Stimulated activated CD4-positive, alpha-beta T cell treated with anti-CD3 and anti-CD28 coated beads, TNF-alpha, amount 100 ng/mL, for 48 hours (primary cell): ENCODE data around the gene KAZN.
"Not testable (repeated sequence)": the region's sequence is repeated elsewhere in the genome, so short reads cannot be mapped to it uniquely, and the experiment has no call there.

Experiments
- DNase-seq, 3 donors: peaks; one replicate each; pipeline ENCODE4 v3.0.0-alpha.2; 2020; ENCODE audit warnings: low read depth in 3 of 3

The KAZN gene

GRCh38 chr1:14598498-14599182, at the start of gene KAZN:
KAZN (plus strand) TSS chr1:14598685.
- DNase-seq, result no peak

- no peak for DNase-seq
Observed at GRCh38 chr1:14549897-14550620, 48.4 kb upstream of the KAZN start.

- DNase-seq, result no peak
Observed at GRCh38 chr1:14551386-14551785, 47.1 kb upstream of the KAZN start.

DNA sequence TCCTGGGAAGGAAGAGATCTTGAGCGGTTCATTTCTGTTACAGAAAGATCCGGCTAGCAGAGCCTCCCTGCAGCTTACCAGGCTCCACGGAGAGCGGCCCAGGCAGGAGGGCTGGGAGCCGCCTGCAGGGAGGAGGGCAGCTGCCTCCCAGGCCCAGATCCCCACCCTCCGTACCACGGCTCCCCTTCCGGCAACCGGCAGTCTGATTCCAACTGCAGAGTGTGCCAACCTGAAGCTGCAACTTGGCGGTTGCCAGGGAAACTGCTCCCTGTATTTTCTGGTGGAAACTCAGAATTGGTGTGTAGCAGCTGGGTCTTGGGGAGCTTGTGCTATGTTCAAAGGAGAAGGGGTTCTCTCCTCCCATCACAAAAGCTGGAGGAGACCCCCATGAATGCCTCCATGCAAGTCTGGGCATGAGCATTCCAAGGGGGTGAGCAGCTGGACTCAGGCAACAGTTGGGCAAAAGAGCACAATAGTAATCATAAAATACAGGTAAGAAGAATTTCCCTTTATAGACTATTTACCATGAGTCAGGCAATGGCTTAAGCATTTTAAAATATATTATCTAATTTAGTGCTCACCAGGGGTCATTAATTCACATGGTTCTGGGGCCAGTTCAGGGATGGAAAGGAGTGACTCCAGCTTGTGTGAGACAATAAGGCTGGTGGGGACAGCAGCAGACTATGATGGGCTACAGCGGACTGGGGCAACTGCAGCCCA, 46.1 kb upstream of the KAZN start:
- DNase-seq, result no peak

- DNase-seq, result no peak
Observed at GRCh38 chr1:14553711-14554110, 44.8 kb upstream of the KAZN start.

DNA sequence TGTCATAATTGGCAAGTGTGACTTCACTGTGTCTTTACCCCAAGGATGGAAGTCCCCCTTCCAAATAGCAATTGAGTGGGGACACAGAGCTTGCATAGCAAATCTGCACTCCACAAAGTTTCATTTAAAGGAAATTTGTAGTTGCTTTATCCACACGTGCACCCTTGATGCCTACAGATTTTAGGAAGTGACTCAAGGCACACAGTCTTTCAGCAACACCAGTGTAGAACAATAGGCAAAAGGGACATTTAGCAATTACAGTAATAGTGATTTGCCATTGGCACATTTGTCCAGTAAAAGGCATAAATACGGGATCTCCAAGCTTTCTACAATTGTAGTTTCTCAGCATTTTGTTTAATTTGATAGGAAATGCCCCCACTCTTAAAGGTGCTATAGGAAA, 43.4 kb upstream of the KAZN start:
- no peak for DNase-seq

GRCh38 chr1:14561014-14561693, 37.3 kb upstream of the KAZN start:
- no peak for DNase-seq

DNA sequence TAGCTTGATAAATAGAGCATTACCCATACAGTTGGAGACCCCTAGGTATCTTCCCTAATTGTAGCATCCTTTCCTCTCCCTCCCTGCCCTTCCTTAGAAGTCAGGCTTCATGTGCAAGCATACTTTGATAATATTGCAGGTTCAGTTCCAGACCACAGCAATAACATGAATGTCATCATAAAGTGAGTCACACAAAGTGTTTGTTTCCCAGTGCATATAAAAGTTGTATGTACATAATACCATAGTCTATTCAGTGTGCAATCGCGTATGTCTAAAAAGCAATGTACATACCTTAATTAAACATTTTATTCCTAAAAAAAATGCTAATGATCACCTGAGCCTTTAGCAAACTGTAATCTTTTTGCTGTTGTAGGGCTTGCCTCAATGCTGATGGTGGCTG, 33.4 kb upstream of the KAZN start:
- DNase-seq, result no peak

- no peak for DNase-seq
Observed at GRCh38 chr1:14567056-14567455, 31.4 kb upstream of the KAZN start.

DNA sequence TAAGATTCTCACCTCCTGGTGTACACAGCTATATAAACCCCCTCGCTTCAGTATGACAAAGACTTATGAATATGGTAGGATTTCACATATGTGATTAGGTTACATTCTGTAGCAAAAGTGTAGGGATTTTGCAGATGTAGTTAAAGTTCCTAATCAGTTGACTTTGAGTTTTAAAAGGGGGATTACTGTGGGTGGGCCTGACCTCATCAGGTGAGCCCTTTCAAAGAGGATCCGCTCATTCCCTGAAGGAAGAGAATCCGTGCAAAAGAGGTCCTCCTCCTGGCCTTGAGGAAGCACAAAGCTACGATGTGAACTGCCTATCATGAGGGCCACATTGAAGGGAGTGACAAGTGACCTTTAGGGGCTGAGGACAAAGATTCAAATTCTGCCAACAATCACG, 30.6 kb upstream of the KAZN start:
- DNase-seq, result no peak

- DNase-seq, result no peak
Observed at GRCh38 chr1:14568716-14569355, 29.6 kb upstream of the KAZN start.

- DNase-seq, result no peak
Observed at GRCh38 chr1:14570514-14570913, 28.0 kb upstream of the KAZN start.

DNA sequence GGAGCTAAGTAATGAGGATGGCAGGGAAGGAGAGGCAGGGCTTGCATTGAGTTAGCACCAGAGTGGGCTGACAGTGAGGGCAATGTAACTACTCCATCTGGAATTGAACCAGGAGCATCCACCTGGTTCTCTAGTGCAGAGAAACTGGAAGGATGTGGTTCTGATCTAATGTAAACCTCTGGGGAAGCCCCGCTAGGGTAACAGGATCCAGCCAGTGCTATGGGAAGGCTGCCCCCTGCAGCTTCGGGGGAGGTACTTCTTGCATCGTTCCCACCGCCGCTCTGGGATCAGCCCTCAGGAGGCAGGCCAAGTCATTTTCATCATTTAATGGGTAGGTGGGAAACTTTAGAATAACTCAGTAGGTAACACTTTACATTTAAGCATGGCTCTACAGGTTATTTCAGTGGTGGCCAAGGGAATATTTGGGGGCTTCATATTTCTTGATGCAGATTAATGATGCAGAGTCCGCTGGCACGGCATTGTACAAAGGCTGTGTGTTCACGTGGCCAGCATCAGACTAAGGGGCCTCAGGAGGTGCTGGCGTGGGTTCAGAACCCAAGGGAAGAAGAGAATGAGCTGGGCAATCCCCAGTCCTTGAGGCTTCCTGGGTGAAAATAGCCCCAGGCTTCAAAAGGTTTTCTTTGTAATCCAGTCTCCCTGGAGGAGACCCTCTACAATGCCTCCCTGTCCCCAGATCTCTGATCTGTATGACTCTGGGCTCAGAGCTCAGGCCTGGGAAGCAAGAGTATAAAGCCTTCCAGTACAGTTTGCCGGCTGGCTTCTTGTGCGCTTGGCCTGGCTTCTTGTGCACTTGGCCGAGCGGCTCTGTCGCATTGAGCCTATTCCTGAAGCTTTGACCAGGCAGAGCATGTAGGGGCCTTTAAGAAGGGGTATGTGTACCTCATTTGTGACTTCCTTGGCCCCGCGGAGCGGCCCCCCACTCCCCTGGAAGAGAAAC, 26.4 kb upstream of the KAZN start:
- DNase-seq, result no peak

- no peak for DNase-seq
Observed at GRCh38 chr1:14572861-14573260, 25.6 kb upstream of the KAZN start.

- DNase-seq, result no peak
Observed at GRCh38 chr1:14576155-14576554, 22.3 kb upstream of the KAZN start.

- no peak for DNase-seq
Observed at GRCh38 chr1:14577261-14577660, 21.2 kb upstream of the KAZN start.

DNA sequence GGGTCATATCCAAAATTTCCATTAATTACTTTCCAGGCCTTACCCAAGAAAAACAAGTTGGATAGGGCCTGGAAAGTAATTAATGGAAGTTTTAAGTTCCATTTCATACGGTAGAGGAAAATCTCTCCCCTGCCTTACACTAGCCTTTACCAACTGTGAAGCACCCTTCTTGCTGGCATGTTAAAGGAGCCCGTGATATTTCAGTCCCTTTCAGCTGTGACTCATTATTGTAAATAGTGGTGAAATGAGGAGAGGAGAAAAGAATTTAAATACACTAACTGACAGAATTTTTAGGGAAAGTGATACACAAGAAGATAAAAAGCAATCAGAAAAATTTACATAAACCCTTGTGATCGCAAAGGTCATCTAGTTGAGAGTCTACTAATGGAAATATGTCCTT, 20.3 kb upstream of the KAZN start:
- DNase-seq, result no peak

DNA sequence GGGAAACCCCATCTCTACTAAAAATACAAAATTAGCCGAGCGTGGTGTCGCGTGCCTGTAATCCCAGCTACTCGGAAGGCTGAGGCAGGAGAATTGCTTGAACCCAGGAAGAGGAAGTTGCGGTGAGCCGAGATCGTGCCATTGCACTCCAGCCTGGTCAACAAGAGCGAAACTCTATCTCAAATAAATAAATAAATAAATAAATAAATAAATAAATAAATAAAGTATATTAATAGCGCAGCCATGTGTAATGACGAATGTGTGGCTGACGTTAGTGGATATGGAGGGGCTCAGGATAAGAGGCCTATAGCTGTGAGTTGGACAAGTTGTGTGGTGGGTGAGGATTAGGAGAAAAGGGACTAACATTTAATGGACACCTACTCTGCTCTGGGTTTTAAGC, 18.2 kb upstream of the KAZN start:
- DNase-seq, result not testable (repeated sequence)

DNA sequence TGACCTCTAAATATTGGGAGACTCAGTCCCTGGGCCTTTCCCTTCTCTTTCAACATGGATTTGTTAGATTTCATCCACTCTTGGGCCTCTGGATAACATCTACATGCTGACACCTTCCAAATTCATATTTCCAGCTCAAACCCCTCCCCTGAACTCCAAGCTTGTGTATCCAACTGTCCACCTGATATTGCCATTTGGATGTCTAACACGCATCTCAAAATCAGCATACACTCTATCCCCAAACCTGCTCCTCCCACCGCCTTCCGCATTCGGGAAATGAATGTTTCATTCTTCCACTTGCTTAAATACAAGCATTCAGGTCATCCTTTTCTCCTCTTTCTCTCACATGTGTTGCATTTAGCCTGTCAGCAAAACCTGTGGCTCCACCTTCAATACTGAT, 17.5 kb upstream of the KAZN start:
- DNase-seq, result no peak

DNA sequence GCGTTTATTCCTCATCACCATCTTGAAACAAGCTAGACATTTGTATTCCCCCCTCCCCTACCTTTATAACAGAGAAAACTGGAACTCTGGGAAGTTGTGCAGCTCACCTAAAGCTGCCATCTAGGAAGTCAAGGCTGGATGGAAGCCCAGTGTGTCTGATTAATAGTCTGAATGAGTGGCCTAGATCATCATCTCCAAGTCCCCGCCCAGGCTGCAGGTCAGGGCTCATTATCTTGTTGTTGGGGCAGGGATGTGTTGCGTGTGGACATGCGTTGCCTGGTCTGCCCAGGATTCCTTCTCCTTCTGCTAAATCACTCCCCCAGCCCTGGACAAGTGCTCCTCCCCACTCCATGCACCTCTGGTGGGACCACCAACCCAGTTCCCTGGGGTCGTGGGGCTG, 14.7 kb upstream of the KAZN start:
- DNase-seq, result no peak

- DNase-seq, result no peak
Observed at GRCh38 chr1:14585728-14586127, 12.8 kb upstream of the KAZN start.
